ENCODE data around the gene RABGAP1L.
A peak's percentile ranks its signal among the peaks of the same experiment; 100 is the strongest.

Gene RABGAP1L

GRCh38 chr1:174949645-174950044 is 790.3 kb downstream of the RABGAP1L start:
- peaks cover 7% of the 10 kb centered on the region for H3K36me3 Mint-ChIP-seq (ENCODE audit: insufficient read depth)
- peaks cover 16% of the 10 kb centered on the region for H3K4me1 Mint-ChIP-seq
- DNase-seq (ENCODE audit: low spot score in 2 of 2) (no peak), ATAC-seq (replicated peaks; ENCODE audit: extremely low read depth, poor library complexity, severe bottlenecking) (no peak)
- H3K9me3 Mint-ChIP-seq, result no peaks in the 10 kb centered on the region
- no peak overlapping the region for H3K4me3 Mint-ChIP-seq
- no peaks in the 10 kb centered on the region for H3K27me3 Mint-ChIP-seq
- peak overlapping the region; percentile 3 for H3K27ac Mint-ChIP-seq (ENCODE audit: low read depth)

DNA sequence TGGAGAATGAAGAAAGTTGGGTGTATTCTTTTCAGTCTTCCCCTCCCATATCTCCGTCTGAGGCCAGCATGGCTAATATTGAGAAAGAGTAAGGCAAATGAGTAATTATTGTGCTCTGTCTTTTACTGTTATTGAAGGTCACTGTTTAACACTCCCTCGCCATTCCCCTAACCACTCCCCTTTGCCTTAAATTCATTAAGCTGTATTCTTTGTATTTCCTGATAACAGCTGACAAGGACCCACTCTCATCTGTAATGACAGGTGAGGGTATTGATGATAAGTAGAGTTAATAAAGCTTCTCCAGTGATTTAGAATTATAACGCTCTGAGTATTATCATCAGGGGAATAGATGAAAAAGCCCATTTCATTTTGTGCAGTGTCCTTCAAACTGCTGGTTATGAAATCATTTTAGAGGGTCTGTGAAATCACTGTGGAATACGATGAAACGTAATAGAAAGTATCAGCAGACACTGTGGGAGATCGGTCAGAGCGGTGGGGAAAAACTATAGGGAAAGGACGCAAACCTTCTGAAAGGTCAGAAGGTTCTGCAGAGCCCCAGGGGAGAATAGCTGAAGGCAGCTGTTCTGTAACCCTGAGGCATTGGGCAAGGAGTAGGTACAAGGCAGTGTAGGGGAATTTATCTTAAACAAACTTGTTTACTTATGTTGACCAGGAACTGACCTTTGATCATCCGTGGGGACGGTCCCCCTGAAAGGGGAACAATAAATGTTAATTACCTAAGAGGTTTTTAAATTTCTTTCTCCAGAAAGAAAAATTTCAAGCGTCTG is 794.2 kb downstream of the RABGAP1L start:
- no peak overlapping the region for H3K4me3 Mint-ChIP-seq
- ATAC-seq (replicated peaks; ENCODE audit: extremely low read depth, poor library complexity, severe bottlenecking) (no peak), DNase-seq (ENCODE audit: low spot score in 2 of 2) (no peak)
- H3K36me3 Mint-ChIP-seq (ENCODE audit: insufficient read depth), result peaks cover 9% of the 10 kb centered on the region
- H3K9me3 Mint-ChIP-seq, result no peaks in the 10 kb centered on the region
- no peaks in the 10 kb centered on the region for H3K27me3 Mint-ChIP-seq
- H3K4me1 Mint-ChIP-seq, result peaks cover 32% of the 10 kb centered on the region
- no peak overlapping the region for H3K27ac Mint-ChIP-seq (ENCODE audit: low read depth)

- DNase-seq (ENCODE audit: low spot score in 2 of 2) (no peak), ATAC-seq (replicated peaks; ENCODE audit: extremely low read depth, poor library complexity, severe bottlenecking) (no peak)
Measured at GRCh38 chr1:174954073-174954460, 794.7 kb downstream of the RABGAP1L start.

GRCh38 chr1:174954671-174955669 is 795.6 kb downstream of the RABGAP1L start:
- DNase-seq (ENCODE audit: low spot score in 2 of 2), result no peak
- no peaks in the 10 kb centered on the region for H3K27me3 Mint-ChIP-seq
- H3K4me1 Mint-ChIP-seq, result peaks cover 33% of the 10 kb centered on the region

More at GRCh38 chr1:174954073-174954460, 794.7 kb downstream of the RABGAP1L start:
- H3K27me3 Mint-ChIP-seq, result no peaks in the 10 kb centered on the region
- H3K27ac Mint-ChIP-seq (ENCODE audit: low read depth), result no peak overlapping the region
- H3K9me3 Mint-ChIP-seq, result no peaks in the 10 kb centered on the region
- peaks cover 8% of the 10 kb centered on the region for H3K36me3 Mint-ChIP-seq (ENCODE audit: insufficient read depth)
- no peak overlapping the region for H3K4me3 Mint-ChIP-seq
- peaks cover 33% of the 10 kb centered on the region for H3K4me1 Mint-ChIP-seq

DNA sequence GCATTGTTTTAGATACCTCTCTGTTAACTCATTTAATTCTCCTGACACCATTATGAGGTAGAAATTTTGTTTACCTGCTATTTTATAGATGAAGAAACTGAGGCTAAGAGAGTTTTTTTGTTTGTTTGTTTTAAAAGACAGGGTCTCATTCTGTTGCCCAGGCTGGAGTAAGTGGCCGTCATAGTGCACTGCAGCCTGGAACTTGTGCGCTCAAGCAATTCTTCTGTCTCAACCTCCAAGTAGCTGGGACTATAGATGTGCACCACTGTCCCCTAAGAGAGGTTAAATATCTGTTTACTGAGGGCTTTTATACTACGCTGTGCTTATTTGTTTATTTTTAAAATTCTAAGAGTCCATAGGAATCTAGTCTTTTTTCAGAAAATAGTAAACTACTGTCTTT is 796.8 kb downstream of the RABGAP1L start:
- Mint-ChIP-seq H3K9me3 (no peaks in the 10 kb centered on the region), H3K27me3 (no peaks in the 10 kb centered on the region), H3K36me3 (ENCODE audit: insufficient read depth) (peaks cover 8% of the 10 kb centered on the region), H3K4me1 (peaks cover 29% of the 10 kb centered on the region), H3K4me3 (no peak overlapping the region), H3K27ac (ENCODE audit: low read depth) (no peak overlapping the region)
- DNase-seq (ENCODE audit: low spot score in 2 of 2), result no peak
- ATAC-seq (replicated peaks; ENCODE audit: extremely low read depth, poor library complexity, severe bottlenecking), result no peak

More at GRCh38 chr1:174954671-174955669, 795.6 kb downstream of the RABGAP1L start:
- peaks cover 8% of the 10 kb centered on the region for H3K36me3 Mint-ChIP-seq (ENCODE audit: insufficient read depth)
- no peak overlapping the region for H3K4me3 Mint-ChIP-seq
- no peak overlapping the region for H3K27ac Mint-ChIP-seq (ENCODE audit: low read depth)
- H3K9me3 Mint-ChIP-seq, result no peaks in the 10 kb centered on the region
- ATAC-seq (replicated peaks; ENCODE audit: extremely low read depth, poor library complexity, severe bottlenecking), result no peak

DNA sequence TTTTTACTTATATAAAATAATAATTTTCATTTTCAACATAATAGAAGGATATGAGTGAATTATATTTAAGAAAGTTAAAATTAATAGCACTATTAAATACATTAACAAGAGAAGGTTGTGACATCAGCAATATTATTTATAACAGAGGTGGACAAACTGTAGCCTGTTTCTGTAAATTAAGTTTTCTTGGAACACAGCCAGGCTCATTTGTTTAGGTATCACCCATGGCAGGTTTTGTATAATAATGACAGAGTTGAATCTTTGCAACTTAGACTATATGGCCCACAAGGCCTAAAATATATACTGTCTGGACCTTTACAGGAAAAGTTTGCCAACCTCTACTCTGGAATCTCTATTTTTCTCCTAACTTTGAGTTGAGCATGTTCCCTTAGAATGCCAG is 797.7 kb downstream of the RABGAP1L start:
- Mint-ChIP-seq H3K9me3 (no peaks in the 10 kb centered on the region), H3K4me1 (peaks cover 23% of the 10 kb centered on the region), H3K27me3 (no peaks in the 10 kb centered on the region), H3K36me3 (ENCODE audit: insufficient read depth) (peaks cover 8% of the 10 kb centered on the region), H3K4me3 (no peak overlapping the region), H3K27ac (ENCODE audit: low read depth) (peak overlapping the region; percentile 81)
- no peak for DNase-seq (ENCODE audit: low spot score in 2 of 2)
- ATAC-seq (replicated peaks; ENCODE audit: extremely low read depth, poor library complexity, severe bottlenecking), result no peak

- no peak for ATAC-seq (replicated peaks; ENCODE audit: extremely low read depth, poor library complexity, severe bottlenecking)
- peak overlapping the region; percentile 81 for H3K27ac Mint-ChIP-seq (ENCODE audit: low read depth)
- H3K4me1 Mint-ChIP-seq, result peaks cover 23% of the 10 kb centered on the region
Measured at GRCh38 chr1:174957829-174958228, 798.5 kb downstream of the RABGAP1L start.

GRCh38 chr1:174958396-174958795 is 799.1 kb downstream of the RABGAP1L start:
- Mint-ChIP-seq H3K4me3 (no peak overlapping the region), H3K9me3 (no peaks in the 10 kb centered on the region), H3K27me3 (no peaks in the 10 kb centered on the region), H3K4me1 (peaks cover 24% of the 10 kb centered on the region), H3K36me3 (ENCODE audit: insufficient read depth) (peaks cover 8% of the 10 kb centered on the region), H3K27ac (ENCODE audit: low read depth) (peak overlapping the region; percentile 81)
- DNase-seq (ENCODE audit: low spot score in 2 of 2) (no peak), ATAC-seq (replicated peaks; ENCODE audit: extremely low read depth, poor library complexity, severe bottlenecking) (no peak)

More at GRCh38 chr1:174957829-174958228, 798.5 kb downstream of the RABGAP1L start:
- H3K27me3 Mint-ChIP-seq, result no peaks in the 10 kb centered on the region
- H3K36me3 Mint-ChIP-seq (ENCODE audit: insufficient read depth), result peaks cover 8% of the 10 kb centered on the region
- no peak overlapping the region for H3K4me3 Mint-ChIP-seq
- no peak for DNase-seq (ENCODE audit: low spot score in 2 of 2)
- H3K9me3 Mint-ChIP-seq, result no peaks in the 10 kb centered on the region

DNA sequence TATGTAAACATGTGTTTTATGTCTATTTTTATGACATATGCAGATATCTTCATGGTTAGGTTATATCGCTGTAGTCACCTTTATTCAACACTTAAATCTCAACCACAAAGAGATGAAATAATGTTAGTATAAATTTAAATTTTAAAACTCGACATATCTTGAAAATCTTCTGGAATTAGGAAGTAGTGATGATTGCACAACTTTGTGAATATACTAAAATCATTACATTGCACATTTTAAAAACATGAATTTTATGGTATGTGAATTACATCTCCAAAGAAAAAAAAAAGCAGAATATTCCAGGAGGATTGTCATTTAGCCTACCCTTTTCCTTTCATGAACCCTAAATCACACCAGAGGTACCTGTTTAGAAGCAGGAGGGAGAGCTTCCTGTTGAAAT is 801.0 kb downstream of the RABGAP1L start:
- no peak overlapping the region for H3K27ac Mint-ChIP-seq (ENCODE audit: low read depth)
- H3K9me3 Mint-ChIP-seq, result no peaks in the 10 kb centered on the region
- no peak overlapping the region for H3K4me3 Mint-ChIP-seq
- H3K27me3 Mint-ChIP-seq, result no peaks in the 10 kb centered on the region
- ATAC-seq (replicated peaks; ENCODE audit: extremely low read depth, poor library complexity, severe bottlenecking) (no peak), DNase-seq (ENCODE audit: low spot score in 2 of 2) (no peak)
- peaks cover 13% of the 10 kb centered on the region for H3K36me3 Mint-ChIP-seq (ENCODE audit: insufficient read depth)
- peaks cover 34% of the 10 kb centered on the region for H3K4me1 Mint-ChIP-seq

- no peak for DNase-seq (ENCODE audit: low spot score in 2 of 2)
- no peaks in the 10 kb centered on the region for H3K9me3 Mint-ChIP-seq
- ATAC-seq (replicated peaks; ENCODE audit: extremely low read depth, poor library complexity, severe bottlenecking), result no peak
- peak overlapping the region; percentile 92 for H3K27ac Mint-ChIP-seq (ENCODE audit: low read depth)
- no peaks in the 10 kb centered on the region for H3K27me3 Mint-ChIP-seq
- H3K36me3 Mint-ChIP-seq (ENCODE audit: insufficient read depth), result peaks cover 23% of the 10 kb centered on the region
- no peak overlapping the region for H3K4me3 Mint-ChIP-seq
- H3K4me1 Mint-ChIP-seq, result peaks cover 45% of the 10 kb centered on the region
Measured at GRCh38 chr1:174963529-174964125, 804.3 kb downstream of the RABGAP1L start.

DNA sequence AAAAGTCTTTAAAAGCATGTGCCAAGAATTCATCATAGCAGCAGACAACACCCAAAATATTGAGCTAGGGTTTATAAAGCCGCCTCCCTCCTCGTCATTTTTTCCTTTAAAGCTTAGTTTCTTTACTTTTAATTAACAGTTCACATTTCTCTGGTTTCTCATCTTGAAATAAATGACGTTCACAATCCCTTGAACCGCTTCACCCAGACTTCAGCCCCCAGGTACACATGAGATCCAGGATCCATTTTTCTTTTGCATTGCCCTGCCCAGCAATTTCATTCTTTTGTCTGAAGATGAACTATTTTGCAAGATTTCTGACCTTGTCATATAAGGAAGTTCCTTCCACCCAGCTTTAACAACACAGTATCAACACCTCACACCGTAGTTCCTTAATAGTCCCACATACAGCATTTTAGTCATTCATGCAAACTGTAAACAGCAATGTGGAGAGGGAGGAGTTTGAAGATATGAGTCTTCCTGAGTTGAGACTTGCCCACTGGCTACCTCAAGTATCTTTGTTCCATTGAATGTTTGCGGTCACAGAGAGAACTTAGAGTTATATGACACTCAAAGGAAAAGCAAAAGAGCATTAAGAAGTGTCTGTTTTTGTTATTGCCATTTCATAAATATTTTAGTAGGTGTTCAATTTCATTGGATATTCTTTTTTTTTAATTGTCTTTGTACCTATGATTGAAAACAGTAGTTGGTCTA is 805.1 kb downstream of the RABGAP1L start:
- H3K27ac Mint-ChIP-seq (ENCODE audit: low read depth), result peak overlapping the region; percentile 92
- peaks cover 53% of the 10 kb centered on the region for H3K4me1 Mint-ChIP-seq
- DNase-seq (ENCODE audit: low spot score in 2 of 2) (peak in 1 of 2 donors; percentile 14), ATAC-seq (replicated peaks; ENCODE audit: extremely low read depth, poor library complexity, severe bottlenecking) (peak; percentile 52)
- H3K4me3 Mint-ChIP-seq, result peak overlapping the region; percentile 65
- no peaks in the 10 kb centered on the region for H3K9me3 Mint-ChIP-seq
- H3K36me3 Mint-ChIP-seq (ENCODE audit: insufficient read depth), result peaks cover 31% of the 10 kb centered on the region
- H3K27me3 Mint-ChIP-seq, result no peaks in the 10 kb centered on the region

DNA sequence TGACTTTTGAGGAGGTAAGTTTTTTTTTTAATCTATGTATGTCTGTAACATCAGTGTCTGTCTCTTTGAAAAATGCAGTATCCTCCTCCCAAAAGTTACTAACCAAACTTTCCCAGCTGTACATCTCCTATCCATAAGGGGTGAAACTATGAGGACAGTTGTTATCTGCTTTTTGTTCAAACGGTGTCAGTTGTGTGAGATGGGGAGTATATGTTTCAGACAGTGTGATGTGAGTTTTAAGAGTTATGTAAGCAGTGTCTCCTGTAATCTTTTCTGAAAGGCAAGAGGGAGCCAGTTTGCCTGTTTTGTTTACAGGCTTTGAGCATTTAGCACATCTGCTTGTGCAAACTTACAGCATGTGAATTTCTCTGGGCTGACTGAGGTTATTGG is 805.6 kb downstream of the RABGAP1L start:
- Mint-ChIP-seq H3K4me3 (peak overlapping the region; percentile 65), H3K27me3 (no peaks in the 10 kb centered on the region), H3K27ac (ENCODE audit: low read depth) (peak overlapping the region; percentile 92), H3K36me3 (ENCODE audit: insufficient read depth) (peaks cover 36% of the 10 kb centered on the region), H3K4me1 (peaks cover 58% of the 10 kb centered on the region), H3K9me3 (no peaks in the 10 kb centered on the region)
- DNase-seq (ENCODE audit: low spot score in 2 of 2) (peak in 1 of 2 donors; percentile 36), ATAC-seq (replicated peaks; ENCODE audit: extremely low read depth, poor library complexity, severe bottlenecking) (peak; percentile 53)

Data from central memory CD8-positive, alpha-beta T cell (primary cell).